ENCODE measurements around the gene CEACAM3. TPM values are rescaled to one million over a fixed set of nuclear protein-coding genes. Genes with fewer than 3 reads are reported as not detected.

The CEACAM3 gene
- total and polyA plus RNA-seq, 9 donors: 0.62 TPM; not detected in 8

GRCh38 chr19:41807176-41807575 is 10.8 kb downstream of the CEACAM3 start:
- H3K9me3 ChIP-seq: no peaks in the 10 kb centered on the region
- no peak overlapping the region for H3K27ac ChIP-seq
- no peak for DNase-seq
- H3K27me3 ChIP-seq: no peaks in the 10 kb centered on the region
- 82 to 90% (median 85%) methylated on average over 3 of the region's 3 CpGs for WGBS, 3 donors
- no peaks in the 10 kb centered on the region for H3K36me3 ChIP-seq
- H3K4me1 ChIP-seq (ENCODE audit: insufficient read depth): no peaks in the 10 kb centered on the region
- no peak for TF ChIP-seq POLR2A (IDR thresholded peaks at IDR 0.05)
- TF ChIP-seq, protein P1, sequence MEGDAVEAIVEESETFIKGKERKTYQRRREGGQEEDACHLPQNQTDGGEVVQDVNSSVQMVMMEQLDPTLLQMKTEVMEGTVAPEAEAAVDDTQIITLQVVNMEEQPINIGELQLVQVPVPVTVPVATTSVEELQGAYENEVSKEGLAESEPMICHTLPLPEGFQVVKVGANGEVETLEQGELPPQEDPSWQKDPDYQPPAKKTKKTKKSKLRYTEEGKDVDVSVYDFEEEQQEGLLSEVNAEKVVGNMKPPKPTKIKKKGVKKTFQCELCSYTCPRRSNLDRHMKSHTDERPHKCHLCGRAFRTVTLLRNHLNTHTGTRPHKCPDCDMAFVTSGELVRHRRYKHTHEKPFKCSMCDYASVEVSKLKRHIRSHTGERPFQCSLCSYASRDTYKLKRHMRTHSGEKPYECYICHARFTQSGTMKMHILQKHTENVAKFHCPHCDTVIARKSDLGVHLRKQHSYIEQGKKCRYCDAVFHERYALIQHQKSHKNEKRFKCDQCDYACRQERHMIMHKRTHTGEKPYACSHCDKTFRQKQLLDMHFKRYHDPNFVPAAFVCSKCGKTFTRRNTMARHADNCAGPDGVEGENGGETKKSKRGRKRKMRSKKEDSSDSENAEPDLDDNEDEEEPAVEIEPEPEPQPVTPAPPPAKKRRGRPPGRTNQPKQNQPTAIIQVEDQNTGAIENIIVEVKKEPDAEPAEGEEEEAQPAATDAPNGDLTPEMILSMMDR (IDR thresholded peaks at IDR 0.05): no peak
- TF ChIP-seq EP300 (IDR thresholded peaks at IDR 0.05): no peak
- intact Hi-C loops (cut with DNase I): no loop called here
- no peak overlapping the region for H3K4me3 ChIP-seq

DNA sequence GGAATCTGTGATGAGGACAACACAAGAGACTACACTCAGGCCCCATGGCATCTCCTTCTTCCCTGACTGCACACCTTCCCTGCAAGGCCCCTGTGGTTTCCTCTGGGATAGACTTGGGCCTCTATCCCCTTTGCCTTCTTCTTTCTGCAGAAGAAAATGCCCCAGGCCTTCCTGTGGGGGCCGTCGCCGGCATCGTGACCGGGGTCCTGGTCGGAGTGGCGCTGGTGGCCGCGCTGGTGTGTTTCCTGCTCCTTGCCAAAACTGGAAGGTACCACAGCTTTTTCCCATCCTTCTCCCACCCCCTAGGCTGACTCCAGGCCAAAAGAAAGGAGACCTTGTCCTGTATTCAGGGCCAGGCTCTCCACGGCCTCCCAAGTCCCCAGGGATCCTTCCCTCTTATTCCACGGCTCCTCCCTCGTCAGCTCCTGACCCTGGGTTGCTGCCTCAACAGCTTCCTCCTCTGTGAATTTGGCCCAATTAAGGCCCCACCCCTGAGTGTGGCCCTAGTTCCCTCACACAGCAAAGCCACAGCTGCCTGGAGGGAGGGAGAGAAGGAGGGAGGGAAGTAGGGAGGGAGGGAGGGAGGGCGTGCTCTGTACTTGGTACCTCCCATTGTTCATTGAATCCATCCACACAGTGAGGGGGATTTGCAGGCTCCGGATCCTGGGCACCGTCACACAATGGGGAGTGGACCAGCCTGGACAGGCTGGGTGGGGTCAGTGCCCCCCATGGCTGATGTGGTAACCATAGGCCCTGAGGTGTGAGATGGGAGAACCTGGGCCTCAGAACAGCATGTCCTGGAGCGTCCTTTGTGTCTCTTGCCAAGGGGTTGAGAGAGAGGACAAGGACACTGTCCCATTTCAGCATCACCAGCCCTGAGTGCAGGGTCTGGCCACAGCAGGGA is 12.5 kb downstream of the CEACAM3 start:
- no peaks in the 10 kb centered on the region for H3K36me3 ChIP-seq
- H3K9me3 ChIP-seq: no peaks in the 10 kb centered on the region
- 67 to 74% (median 70%) methylated on average over 16 of the region's 16 CpGs for WGBS, 3 donors
- no peaks in the 10 kb centered on the region for H3K27me3 ChIP-seq
- H3K4me3 ChIP-seq: no peak overlapping the region
- DNase-seq: no peak
- intact Hi-C loops (cut with DNase I): no loop called here
- H3K4me1 ChIP-seq (ENCODE audit: insufficient read depth): no peaks in the 10 kb centered on the region
- no peak overlapping the region for H3K27ac ChIP-seq
- TF ChIP-seq, protein P1 (IDR thresholded peaks at IDR 0.05): no peak
- no peak for TF ChIP-seq EP300 (IDR thresholded peaks at IDR 0.05)
- TF ChIP-seq POLR2A (IDR thresholded peaks at IDR 0.05): no peak

GRCh38 chr19:41810301-41810700 is 13.9 kb downstream of the CEACAM3 start:
- WGBS, 3 donors: 46 to 58% (median 47%) methylated on average over 4 of the region's 4 CpGs
- no peaks in the 10 kb centered on the region for H3K9me3 ChIP-seq
- no peak overlapping the region for H3K4me3 ChIP-seq
- H3K27ac ChIP-seq: no peak overlapping the region
- no peak for DNase-seq
- TF ChIP-seq EP300 (IDR thresholded peaks at IDR 0.05) (no peak), POLR2A (IDR thresholded peaks at IDR 0.05) (no peak)
- TF ChIP-seq, protein P1 (IDR thresholded peaks at IDR 0.05): no peak
- no peaks in the 10 kb centered on the region for H3K4me1 ChIP-seq (ENCODE audit: insufficient read depth)
- intact Hi-C loops (cut with DNase I): no loop called here
- no peaks in the 10 kb centered on the region for H3K27me3 ChIP-seq
- H3K36me3 ChIP-seq: no peaks in the 10 kb centered on the region

- no peak for DNase-seq
- Histone ChIP-seq H3K36me3 (no peaks in the 10 kb centered on the region), H3K4me3 (no peak overlapping the region), H3K27me3 (no peaks in the 10 kb centered on the region), H3K4me1 (ENCODE audit: insufficient read depth) (no peaks in the 10 kb centered on the region), H3K9me3 (no peaks in the 10 kb centered on the region), H3K27ac (no peak overlapping the region)
- 59 to 69% (median 64%) methylated on average over 3 of the region's 3 CpGs for WGBS, 3 donors
- TF ChIP-seq EP300 (IDR thresholded peaks at IDR 0.05) (no peak), POLR2A (IDR thresholded peaks at IDR 0.05) (no peak)
- TF ChIP-seq, protein P1 (IDR thresholded peaks at IDR 0.05): no peak
- intact Hi-C loops (cut with DNase I): no loop called here
Observed at GRCh38 chr19:41811036-41811435, 14.6 kb downstream of the CEACAM3 start.

Measured in ovary (tissue), 9 donors.